PFSK-1 (cell line): ENCODE measurements around the gene SARM1.

Source experiments
- FOXP2 ChIP-seq: optimal IDR thresholded peaks from 2 replicates; pipeline ENCODE3; 2011; ENCODE audit warnings: borderline replicate concordance, control low read depth, inconsistent platforms; ENCODE audit not compliant: insufficient read depth; ENCODE audit errors: extremely low read length, extremely low read depth
- POLR2AphosphoS5 ChIP-seq: IDR thresholded peaks from 2 replicates; pipeline ENCODE4 v1.6.1; 2012; ENCODE audit warnings: low read depth, mild to moderate bottlenecking, control low read depth, low read length, moderate library complexity
- REST ChIP-seq, 2 experiments: IDR thresholded peaks; 2 replicates each; pipeline versions ENCODE4 v1.6.1 to v1.8.0; 2011 to 2012; ENCODE audit warnings: low read depth in 2 of 2, low read length in 2 of 2, control low read depth in 1 of 2, inconsistent platforms in 1 of 2, mild to moderate bottlenecking in 1 of 2, moderate library complexity in 1 of 2; ENCODE audit not compliant: insufficient read depth in 1 of 2
- SIN3A ChIP-seq: IDR thresholded peaks from 2 replicates; pipeline ENCODE4 v1.6.1; 2012; ENCODE audit warnings: mild to moderate bottlenecking, low read length, moderate library complexity, borderline replicate concordance; ENCODE audit not compliant: insufficient read depth
- TAF1 ChIP-seq: IDR thresholded peaks from 2 replicates; pipeline ENCODE4 v1.6.1; 2012; ENCODE audit warnings: low read length, control low read depth, borderline replicate concordance; ENCODE audit not compliant: insufficient read depth

Gene SARM1

GRCh38 chr17:28385406-28385805, 13.9 kb downstream of the SARM1 start:
- TF ChIP-seq FOXP2: no peak
- no peak for TF ChIP-seq TAF1
- TF ChIP-seq POLR2AphosphoS5: no peak
- TF ChIP-seq REST (IDR thresholded peaks at IDR 0.05; ENCODE audit: insufficient read depth in 1 of 2, low read depth in 2 of 2, low read length in 2 of 2): no peak
- no peak for TF ChIP-seq SIN3A

- TF ChIP-seq REST (IDR thresholded peaks at IDR 0.05; ENCODE audit: insufficient read depth in 1 of 2, low read depth in 2 of 2, low read length in 2 of 2) (no peak), SIN3A (no peak), FOXP2 (no peak), POLR2AphosphoS5 (no peak), TAF1 (no peak)
These were observed 14.9 kb downstream of the SARM1 start for GRCh38 chr17:28386391-28386790.

- TF ChIP-seq SIN3A (no peak), TAF1 (no peak), REST (IDR thresholded peaks at IDR 0.05; ENCODE audit: insufficient read depth in 1 of 2, low read depth in 2 of 2, low read length in 2 of 2) (no peak), FOXP2 (no peak), POLR2AphosphoS5 (no peak)
These were observed 16.6 kb downstream of the SARM1 start for GRCh38 chr17:28388106-28388505.

GRCh38 chr17:28390141-28390540, 18.6 kb downstream of the SARM1 start:
- TF ChIP-seq REST (IDR thresholded peaks at IDR 0.05; ENCODE audit: insufficient read depth in 1 of 2, low read depth in 2 of 2, low read length in 2 of 2) (no peak), SIN3A (no peak), TAF1 (no peak), POLR2AphosphoS5 (no peak), FOXP2 (no peak)

- TF ChIP-seq FOXP2: no peak
These were observed 19.1 kb downstream of the SARM1 start for GRCh38 chr17:28390563-28390962.
